HEK293 (cell line): ENCODE results near the gene MAP3K6.

Experiments
- BCL11A ChIP-seq: fragments of 450-650 bp; formaldehyde crosslinking; IDR thresholded peaks from 2 replicates; pipeline ENCODE4 v1.5.1; 2016; ENCODE audit warnings: low read depth, missing biosample characterization, missing genetic modification characterization
- HOXD13 ChIP-seq: sonication (generic); formaldehyde crosslinking; IDR thresholded peaks from 2 replicates; pipeline ENCODE4 v1.8.0; 2022; ENCODE audit warnings: missing genetic modification reagents, borderline replicate concordance
- MYNN ChIP-seq: fragments of 450-650 bp; formaldehyde crosslinking; IDR thresholded peaks from 2 replicates; pipeline ENCODE4 v1.5.1; 2016; ENCODE audit warnings: missing biosample characterization, missing genetic modification characterization, borderline replicate concordance
- SP7 ChIP-seq: fragments of 450-650 bp; formaldehyde crosslinking; IDR thresholded peaks from 2 replicates; pipeline ENCODE4 v1.5.1; 2016; ENCODE audit warnings: missing biosample characterization, missing genetic modification characterization
- ZNF146 ChIP-seq: fragments of 450-650 bp; formaldehyde crosslinking; IDR thresholded peaks from 2 replicates; pipeline ENCODE4 v1.5.1; 2016; ENCODE audit warnings: missing biosample characterization, missing genetic modification characterization
- ZNF24 ChIP-seq: fragments of 450-650 bp; formaldehyde crosslinking; IDR thresholded peaks from 2 replicates; pipeline ENCODE4 v1.5.1; 2016; ENCODE audit warnings: missing biosample characterization, missing genetic modification characterization
- ZNF274 ChIP-seq, 2 experiments: fragments of 200-500 bp in 1 of 2; fragments of 450-650 bp in 1 of 2; sonication (Bioruptor generic) in 1 of 2; formaldehyde crosslinking in 1 of 2; IDR thresholded peaks; 2 replicates each; pipeline versions ENCODE4 v1.5.1 to v1.6.1; 2014 to 2016; ENCODE audit warnings: borderline replicate concordance in 1 of 2, inconsistent platforms in 1 of 2, low read length in 1 of 2, missing biosample characterization in 1 of 2, missing genetic modification characterization in 1 of 2
- TF ChIP-seq, protein P1 (sequence below): fragments of 450-650 bp; formaldehyde crosslinking; IDR thresholded peaks from 2 replicates; pipeline ENCODE4 v1.5.1; 2016; ENCODE audit warnings: missing biosample characterization, missing genetic modification characterization
- TF ChIP-seq, protein P2 (sequence below): fragments of 450-650 bp; formaldehyde crosslinking; IDR thresholded peaks from 2 replicates; pipeline ENCODE4 v1.5.1; 2016; ENCODE audit warnings: missing biosample characterization, missing genetic modification characterization
- TF ChIP-seq, protein P3 (sequence below): fragments of 450-650 bp; formaldehyde crosslinking; IDR thresholded peaks from 2 replicates; pipeline ENCODE4 v1.5.1; 2017; ENCODE audit warnings: missing biosample characterization, missing genetic modification characterization
- TF ChIP-seq, protein P4 (sequence below): fragments of 450-650 bp; formaldehyde crosslinking; conservative IDR thresholded peaks from 2 replicates; pipeline ENCODE4 v1.5.1; 2016; ENCODE audit warnings: low read depth, missing biosample characterization, missing genetic modification characterization

DNA sequence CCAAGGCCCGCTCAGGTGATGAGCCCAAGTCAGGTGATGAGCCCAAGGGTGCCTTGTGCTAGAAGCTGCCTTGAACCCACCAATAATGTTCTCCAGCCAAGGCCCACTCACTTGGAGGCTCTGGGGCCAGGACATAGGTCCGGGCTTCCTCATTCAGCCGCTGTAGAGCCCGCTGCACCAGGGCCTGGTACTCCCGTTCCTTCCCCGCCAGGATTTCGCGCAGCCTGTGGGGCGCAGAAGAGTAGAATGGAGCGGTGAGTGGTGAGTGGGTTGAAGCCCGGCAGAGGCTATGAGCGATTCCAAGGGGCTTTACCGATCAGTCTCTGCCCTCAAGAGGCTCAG is 10.5 kb downstream of the MAP3K6 start:
- TF ChIP-seq, protein P1, sequence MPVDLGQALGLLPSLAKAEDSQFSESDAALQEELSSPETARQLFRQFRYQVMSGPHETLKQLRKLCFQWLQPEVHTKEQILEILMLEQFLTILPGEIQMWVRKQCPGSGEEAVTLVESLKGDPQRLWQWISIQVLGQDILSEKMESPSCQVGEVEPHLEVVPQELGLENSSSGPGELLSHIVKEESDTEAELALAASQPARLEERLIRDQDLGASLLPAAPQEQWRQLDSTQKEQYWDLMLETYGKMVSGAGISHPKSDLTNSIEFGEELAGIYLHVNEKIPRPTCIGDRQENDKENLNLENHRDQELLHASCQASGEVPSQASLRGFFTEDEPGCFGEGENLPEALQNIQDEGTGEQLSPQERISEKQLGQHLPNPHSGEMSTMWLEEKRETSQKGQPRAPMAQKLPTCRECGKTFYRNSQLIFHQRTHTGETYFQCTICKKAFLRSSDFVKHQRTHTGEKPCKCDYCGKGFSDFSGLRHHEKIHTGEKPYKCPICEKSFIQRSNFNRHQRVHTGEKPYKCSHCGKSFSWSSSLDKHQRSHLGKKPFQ (tag by site-specific recombination) = no peak
- TF ChIP-seq ZNF24 (no peak), HOXD13 (no peak), BCL11A (tag by site-specific recombination) (no peak), MYNN (tag by site-specific recombination) (no peak), ZNF146 (tag by site-specific recombination) (no peak), ZNF274 (IDR thresholded peaks at IDR 0.05; ENCODE audit: low read length) (no peak), ZNF274 (tag by site-specific recombination; IDR thresholded peaks at IDR 0.05; ENCODE audit: borderline replicate concordance) (no peak), SP7 (no peak)
- TF ChIP-seq, protein P2, sequence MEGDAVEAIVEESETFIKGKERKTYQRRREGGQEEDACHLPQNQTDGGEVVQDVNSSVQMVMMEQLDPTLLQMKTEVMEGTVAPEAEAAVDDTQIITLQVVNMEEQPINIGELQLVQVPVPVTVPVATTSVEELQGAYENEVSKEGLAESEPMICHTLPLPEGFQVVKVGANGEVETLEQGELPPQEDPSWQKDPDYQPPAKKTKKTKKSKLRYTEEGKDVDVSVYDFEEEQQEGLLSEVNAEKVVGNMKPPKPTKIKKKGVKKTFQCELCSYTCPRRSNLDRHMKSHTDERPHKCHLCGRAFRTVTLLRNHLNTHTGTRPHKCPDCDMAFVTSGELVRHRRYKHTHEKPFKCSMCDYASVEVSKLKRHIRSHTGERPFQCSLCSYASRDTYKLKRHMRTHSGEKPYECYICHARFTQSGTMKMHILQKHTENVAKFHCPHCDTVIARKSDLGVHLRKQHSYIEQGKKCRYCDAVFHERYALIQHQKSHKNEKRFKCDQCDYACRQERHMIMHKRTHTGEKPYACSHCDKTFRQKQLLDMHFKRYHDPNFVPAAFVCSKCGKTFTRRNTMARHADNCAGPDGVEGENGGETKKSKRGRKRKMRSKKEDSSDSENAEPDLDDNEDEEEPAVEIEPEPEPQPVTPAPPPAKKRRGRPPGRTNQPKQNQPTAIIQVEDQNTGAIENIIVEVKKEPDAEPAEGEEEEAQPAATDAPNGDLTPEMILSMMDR (tag by site-specific recombination) = no peak
- TF ChIP-seq, protein P3, sequence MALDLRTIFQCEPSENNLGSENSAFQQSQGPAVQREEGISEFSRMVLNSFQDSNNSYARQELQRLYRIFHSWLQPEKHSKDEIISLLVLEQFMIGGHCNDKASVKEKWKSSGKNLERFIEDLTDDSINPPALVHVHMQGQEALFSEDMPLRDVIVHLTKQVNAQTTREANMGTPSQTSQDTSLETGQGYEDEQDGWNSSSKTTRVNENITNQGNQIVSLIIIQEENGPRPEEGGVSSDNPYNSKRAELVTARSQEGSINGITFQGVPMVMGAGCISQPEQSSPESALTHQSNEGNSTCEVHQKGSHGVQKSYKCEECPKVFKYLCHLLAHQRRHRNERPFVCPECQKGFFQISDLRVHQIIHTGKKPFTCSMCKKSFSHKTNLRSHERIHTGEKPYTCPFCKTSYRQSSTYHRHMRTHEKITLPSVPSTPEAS (tag by site-specific recombination) = no peak
- TF ChIP-seq, protein P4, sequence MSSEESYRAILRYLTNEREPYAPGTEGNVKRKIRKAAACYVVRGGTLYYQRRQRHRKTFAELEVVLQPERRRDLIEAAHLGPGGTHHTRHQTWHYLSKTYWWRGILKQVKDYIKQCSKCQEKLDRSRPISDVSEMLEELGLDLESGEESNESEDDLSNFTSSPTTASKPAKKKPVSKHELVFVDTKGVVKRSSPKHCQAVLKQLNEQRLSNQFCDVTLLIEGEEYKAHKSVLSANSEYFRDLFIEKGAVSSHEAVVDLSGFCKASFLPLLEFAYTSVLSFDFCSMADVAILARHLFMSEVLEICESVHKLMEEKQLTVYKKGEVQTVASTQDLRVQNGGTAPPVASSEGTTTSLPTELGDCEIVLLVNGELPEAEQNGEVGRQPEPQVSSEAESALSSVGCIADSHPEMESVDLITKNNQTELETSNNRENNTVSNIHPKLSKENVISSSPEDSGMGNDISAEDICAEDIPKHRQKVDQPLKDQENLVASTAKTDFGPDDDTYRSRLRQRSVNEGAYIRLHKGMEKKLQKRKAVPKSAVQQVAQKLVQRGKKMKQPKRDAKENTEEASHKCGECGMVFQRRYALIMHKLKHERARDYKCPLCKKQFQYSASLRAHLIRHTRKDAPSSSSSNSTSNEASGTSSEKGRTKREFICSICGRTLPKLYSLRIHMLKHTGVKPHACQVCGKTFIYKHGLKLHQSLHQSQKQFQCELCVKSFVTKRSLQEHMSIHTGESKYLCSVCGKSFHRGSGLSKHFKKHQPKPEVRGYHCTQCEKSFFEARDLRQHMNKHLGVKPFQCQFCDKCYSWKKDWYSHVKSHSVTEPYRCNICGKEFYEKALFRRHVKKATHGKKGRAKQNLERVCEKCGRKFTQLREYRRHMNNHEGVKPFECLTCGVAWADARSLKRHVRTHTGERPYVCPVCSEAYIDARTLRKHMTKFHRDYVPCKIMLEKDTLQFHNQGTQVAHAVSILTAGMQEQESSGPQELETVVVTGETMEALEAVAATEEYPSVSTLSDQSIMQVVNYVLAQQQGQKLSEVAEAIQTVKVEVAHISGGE (tag by site-specific recombination) = no peak
